Mesendoderm (in vitro differentiated cells): ENCODE measurements around the gene GULP1.

ENCODE experiments used
- DNase-seq: peaks from one replicate; pipeline ENCODE4 v3.0.0; 2013
- H2AK5ac ChIP-seq: 2 replicates; pipeline ENCODE4 v1.6.1; 2013; ENCODE audit warnings: low read length, inconsistent platforms
- H2BK120ac ChIP-seq: 2 replicates; pipeline ENCODE4 v1.6.1; 2013; ENCODE audit warnings: low read depth, mild to moderate bottlenecking, low read length, moderate library complexity, mixed read lengths
- H2BK15ac ChIP-seq: replicated peaks from 2 replicates; pipeline ENCODE4 v1.6.1; 2013; ENCODE audit warnings: low read depth, mild to moderate bottlenecking, moderate library complexity
- H2BK5ac ChIP-seq: 2 replicates; pipeline ENCODE4 v1.6.1; 2013; ENCODE audit warnings: low read length, inconsistent platforms
- H3K18ac ChIP-seq: 2 replicates; pipeline ENCODE4 v1.6.1; 2013; ENCODE audit warnings: mild to moderate bottlenecking, low read length, mixed read lengths
- H3K23ac ChIP-seq: one replicate; pipeline ENCODE4 v1.6.1; 2013; ENCODE audit warnings: low read length
- H3K27ac ChIP-seq: 2 replicates; pipeline ENCODE4 v1.5.1; 2013; ENCODE audit warnings: low read depth, mild to moderate bottlenecking, inconsistent platforms, low read length, moderate library complexity
- H3K27me3 ChIP-seq: 2 replicates; pipeline ENCODE4 v1.6.1; 2013; ENCODE audit warnings: low read length, control low read depth, mild to moderate bottlenecking, inconsistent platforms; ENCODE audit not compliant: insufficient read depth, poor library complexity
- H3K36me3 ChIP-seq: 2 replicates; pipeline ENCODE4 v1.6.1; 2013; ENCODE audit warnings: low read length, inconsistent platforms; ENCODE audit not compliant: control insufficient read depth, insufficient read depth
- H3K4ac ChIP-seq: one replicate; pipeline ENCODE4 v1.6.1; 2013; ENCODE audit warnings: low read depth, mild to moderate bottlenecking, low read length, moderate library complexity
- H3K4me1 ChIP-seq: 2 replicates; pipeline ENCODE4 v1.6.1; 2013; ENCODE audit warnings: low read depth, low read length, inconsistent platforms; ENCODE audit not compliant: control insufficient read depth
- H3K4me2 ChIP-seq: 2 replicates; pipeline ENCODE4 v1.6.1; 2013; ENCODE audit warnings: low read length
- H3K4me3 ChIP-seq: 2 replicates; pipeline ENCODE4 v1.5.1; 2013; ENCODE audit warnings: mild to moderate bottlenecking, low read length
- H3K56ac ChIP-seq: one replicate; pipeline ENCODE4 v1.6.1; 2013; ENCODE audit warnings: low read length
- H3K79me1 ChIP-seq: 2 replicates; pipeline ENCODE4 v1.6.1; 2013; ENCODE audit warnings: low read length, inconsistent platforms
- H3K79me2 ChIP-seq: 2 replicates; pipeline ENCODE4 v1.6.1; 2013; ENCODE audit warnings: mild to moderate bottlenecking, low read length; ENCODE audit not compliant: control insufficient read depth, insufficient read depth
- H3K9ac ChIP-seq: 2 replicates; pipeline ENCODE4 v1.6.1; 2013; ENCODE audit warnings: low read length, inconsistent platforms
- H4K5ac ChIP-seq: one replicate; pipeline ENCODE4 v1.6.1; 2013; ENCODE audit warnings: low read length
- H4K8ac ChIP-seq: one replicate; pipeline ENCODE4 v1.6.1; 2013; ENCODE audit warnings: low read depth, mild to moderate bottlenecking, control low read depth, low read length, moderate library complexity
- WGBS: extraction: QIAGEN DNeasy Blood & Tissue Kit; methylation state at CpG from one replicate; pipeline ENCODE4 v1.1.7; 2013; ENCODE audit warnings: low lambda C conversion rate, missing lambda C conversion rate; ENCODE audit not compliant: insufficient coverage; ENCODE audit errors: extremely low coverage; 5-methylcytosine and 5-hydroxymethylcytosine counted together

GULP1 gene

DNA sequence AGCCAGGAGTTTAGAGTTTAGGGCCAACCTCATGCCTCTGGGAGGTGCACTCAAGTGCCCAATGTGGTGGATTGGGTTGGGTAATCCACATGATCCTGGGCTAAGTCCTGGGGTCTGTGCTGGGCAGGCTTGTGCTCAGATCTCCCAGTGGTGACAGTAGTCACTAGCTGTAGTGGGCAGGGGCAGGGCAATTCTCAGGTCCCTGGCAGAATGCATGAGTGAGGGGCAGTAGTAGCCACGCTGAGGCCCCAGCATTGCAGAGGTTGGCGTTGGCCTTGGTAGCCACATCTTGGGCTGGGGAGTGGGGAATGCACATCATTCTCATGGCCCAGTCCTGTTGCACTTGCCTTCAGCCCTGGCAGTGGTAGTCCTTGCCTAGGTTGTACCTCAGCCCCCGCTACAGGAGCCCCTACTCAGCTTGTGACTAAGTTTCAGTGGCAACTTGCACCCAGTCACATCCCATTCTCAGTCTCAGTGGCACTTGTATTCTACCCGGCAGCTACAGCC lies 269.9 kb downstream of the GULP1 start:
- Histone ChIP-seq H3K18ac (no peak overlapping the region), H4K5ac (no peak overlapping the region), H4K8ac (no peak overlapping the region), H2BK15ac (no peak overlapping the region), H3K4me2 (no peak overlapping the region), H2AK5ac (no peak overlapping the region), H2BK120ac (no peak overlapping the region), H3K79me1 (no peaks in the 10 kb centered on the region), H3K56ac (no peak overlapping the region), H3K4me3 (no peak overlapping the region), H3K4ac (no peak overlapping the region), H3K36me3 (no peaks in the 10 kb centered on the region), H2BK5ac (no peak overlapping the region), H3K27ac (no peak overlapping the region), H3K9ac (no peak overlapping the region), H3K79me2 (no peaks in the 10 kb centered on the region), H3K4me1 (no peaks in the 10 kb centered on the region), H3K23ac (no peak overlapping the region), H3K27me3 (no peaks in the 10 kb centered on the region)
- no peak for DNase-seq
- WGBS: no CpG with 5 or more reads among the region's 4 CpGs

DNA sequence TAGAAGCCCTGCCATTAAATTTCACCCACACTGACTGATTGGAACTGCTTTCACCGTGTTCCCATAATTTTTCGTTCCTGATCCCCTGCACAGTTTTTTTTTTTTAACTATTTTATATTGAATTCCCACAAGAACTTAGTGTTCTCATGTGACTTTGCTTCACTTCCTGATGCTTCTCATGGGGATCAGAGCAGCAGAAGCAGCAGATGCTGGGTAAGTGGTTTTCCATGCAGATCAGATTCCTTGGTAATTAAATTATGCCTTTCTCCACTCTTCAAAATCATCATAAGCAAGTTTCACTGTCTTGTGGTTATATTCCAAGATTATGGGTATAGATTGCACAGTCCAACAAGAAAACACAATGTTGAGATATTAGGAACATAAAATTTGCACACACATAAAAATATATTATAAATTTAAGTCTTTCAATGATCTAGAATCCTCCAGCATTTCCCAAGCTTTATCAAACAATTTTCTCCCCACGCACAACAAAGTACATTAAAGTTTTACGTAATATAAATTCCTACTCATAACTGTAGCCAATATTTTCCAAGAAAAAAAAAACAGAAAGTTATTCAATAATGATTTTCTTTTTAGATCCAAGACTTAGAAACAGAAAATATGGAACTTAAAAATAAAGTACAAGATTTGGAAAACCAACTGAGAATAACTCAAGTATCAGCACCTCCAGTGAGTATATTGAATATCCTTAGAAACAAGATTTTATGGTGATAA lies 277.9 kb downstream of the GULP1 start:
- H3K27ac ChIP-seq: no peak overlapping the region
- no peak overlapping the region for H4K8ac ChIP-seq
- no peak overlapping the region for H2AK5ac ChIP-seq
- H3K23ac ChIP-seq: no peak overlapping the region
- H3K9ac ChIP-seq: no peak overlapping the region
- no peak overlapping the region for H3K56ac ChIP-seq
- H3K4me3 ChIP-seq: no peak overlapping the region
- no peak overlapping the region for H2BK15ac ChIP-seq
- H3K4me1 ChIP-seq: no peaks in the 10 kb centered on the region
- no peaks in the 10 kb centered on the region for H3K79me2 ChIP-seq
- H3K4ac ChIP-seq: no peak overlapping the region
- no peak overlapping the region for H3K4me2 ChIP-seq
- H3K79me1 ChIP-seq: no peaks in the 10 kb centered on the region
- WGBS: 100% methylated on average over 2 of the region's 4 CpGs
- H2BK5ac ChIP-seq: no peak overlapping the region
- no peak overlapping the region for H3K18ac ChIP-seq
- no peak overlapping the region for H2BK120ac ChIP-seq
- no peaks in the 10 kb centered on the region for H3K36me3 ChIP-seq
- H4K5ac ChIP-seq: no peak overlapping the region
- no peaks in the 10 kb centered on the region for H3K27me3 ChIP-seq
- no peak for DNase-seq

DNA sequence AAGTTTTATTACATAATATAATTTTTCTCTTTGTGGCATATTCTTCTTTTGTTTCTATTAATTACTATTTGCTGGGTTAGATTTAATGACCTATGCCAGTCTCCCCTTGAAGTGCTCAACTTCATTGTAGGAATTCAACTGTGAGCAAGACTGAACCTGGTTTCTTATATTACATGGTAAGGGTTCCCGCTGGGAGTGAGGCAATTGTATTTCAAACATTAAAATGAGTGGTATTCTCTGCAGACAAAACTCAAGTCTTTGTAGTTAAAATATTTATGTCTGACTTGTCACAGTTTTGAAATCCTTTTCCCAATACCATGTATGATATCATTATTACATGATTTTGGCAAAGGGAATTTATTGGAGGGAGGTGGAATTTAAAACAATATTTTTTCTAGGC lies 278.7 kb downstream of the GULP1 start:
- H3K18ac ChIP-seq: no peak overlapping the region
- H2BK5ac ChIP-seq: no peak overlapping the region
- H2BK15ac ChIP-seq: no peak overlapping the region
- no peak overlapping the region for H4K5ac ChIP-seq
- H3K27me3 ChIP-seq: no peaks in the 10 kb centered on the region
- H3K79me2 ChIP-seq: no peaks in the 10 kb centered on the region
- no peak overlapping the region for H3K56ac ChIP-seq
- H3K4ac ChIP-seq: no peak overlapping the region
- H3K9ac ChIP-seq: no peak overlapping the region
- no peak overlapping the region for H4K8ac ChIP-seq
- H3K4me3 ChIP-seq: no peak overlapping the region
- WGBS: no CpG with 5 or more reads among the region's 1 CpG
- DNase-seq: no peak
- H3K23ac ChIP-seq: no peak overlapping the region
- no peak overlapping the region for H2BK120ac ChIP-seq
- no peak overlapping the region for H3K4me2 ChIP-seq
- no peaks in the 10 kb centered on the region for H3K36me3 ChIP-seq
- no peaks in the 10 kb centered on the region for H3K79me1 ChIP-seq
- no peak overlapping the region for H3K27ac ChIP-seq
- H2AK5ac ChIP-seq: no peak overlapping the region
- no peaks in the 10 kb centered on the region for H3K4me1 ChIP-seq

DNA sequence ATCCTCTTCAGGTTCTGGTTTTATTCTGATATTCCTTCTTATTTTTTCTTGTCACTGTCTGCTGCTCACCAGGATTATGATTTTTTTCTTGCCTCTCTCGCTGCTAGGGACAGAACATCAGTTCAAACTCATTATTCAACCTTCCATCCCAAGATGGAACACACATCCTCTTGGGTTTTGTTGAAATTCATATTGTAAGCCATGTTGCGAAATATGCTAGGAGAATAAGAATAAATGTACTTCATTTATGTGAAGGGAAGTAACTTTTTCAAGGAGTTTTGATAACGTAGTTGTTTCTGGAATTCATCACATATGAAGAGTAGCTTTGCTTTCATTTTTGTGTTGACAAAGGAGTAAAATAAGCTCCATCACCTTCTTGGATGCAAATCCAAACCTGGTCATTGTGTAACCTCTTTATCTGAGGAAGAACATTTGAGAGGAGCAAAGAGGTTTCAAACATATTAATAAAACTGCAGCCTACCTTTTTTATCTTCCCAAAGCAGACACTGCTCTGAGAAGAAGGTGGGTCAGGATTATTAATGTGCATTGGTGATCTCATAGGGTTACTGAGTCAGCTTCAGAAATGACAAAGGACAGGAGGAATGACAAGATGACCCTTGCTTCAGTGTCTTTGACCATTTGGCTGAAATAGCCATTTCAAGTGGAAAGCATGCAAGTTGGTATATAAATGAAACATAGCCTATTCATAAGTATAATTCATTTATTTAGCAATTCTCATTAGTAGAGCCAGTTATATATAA lies 280.0 kb downstream of the GULP1 start:
- DNase-seq: no peak
- Histone ChIP-seq H3K18ac (no peak overlapping the region), H3K56ac (no peak overlapping the region), H3K4me2 (no peak overlapping the region), H3K4me1 (no peaks in the 10 kb centered on the region), H3K27ac (no peak overlapping the region), H3K36me3 (no peaks in the 10 kb centered on the region), H3K79me2 (no peaks in the 10 kb centered on the region), H3K4ac (no peak overlapping the region), H3K9ac (no peak overlapping the region), H2BK15ac (no peak overlapping the region), H3K23ac (no peak overlapping the region), H2AK5ac (no peak overlapping the region), H3K4me3 (no peak overlapping the region), H4K5ac (no peak overlapping the region), H4K8ac (no peak overlapping the region), H3K79me1 (no peaks in the 10 kb centered on the region), H2BK120ac (no peak overlapping the region), H3K27me3 (no peaks in the 10 kb centered on the region), H2BK5ac (no peak overlapping the region)
- WGBS: no CpG with 5 or more reads among the region's 3 CpGs

DNA sequence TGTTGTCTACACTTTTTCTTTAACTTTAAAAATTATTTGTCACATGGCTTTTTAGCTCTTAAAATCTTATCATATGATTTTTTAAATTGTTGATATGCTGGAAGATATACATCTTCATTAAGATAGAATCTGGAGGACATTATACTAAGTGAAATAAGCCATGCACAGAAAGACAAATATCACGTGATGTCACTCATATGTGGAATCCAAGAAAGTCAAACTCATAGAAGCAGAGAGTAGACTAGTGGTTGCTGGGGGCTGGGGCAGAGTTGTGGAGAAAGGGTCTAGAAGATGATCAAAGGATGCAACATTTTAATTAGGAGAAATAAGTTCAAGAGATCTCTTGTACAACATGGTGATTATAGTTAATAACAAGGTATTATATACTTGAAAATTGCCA lies 280.9 kb downstream of the GULP1 start:
- Histone ChIP-seq H3K56ac (no peak overlapping the region), H3K27ac (no peak overlapping the region), H2BK120ac (no peak overlapping the region), H3K27me3 (no peaks in the 10 kb centered on the region), H3K79me1 (no peaks in the 10 kb centered on the region), H4K5ac (no peak overlapping the region), H3K4me2 (no peak overlapping the region), H3K18ac (no peak overlapping the region), H3K79me2 (no peaks in the 10 kb centered on the region), H3K36me3 (no peaks in the 10 kb centered on the region), H2BK15ac (no peak overlapping the region), H3K9ac (no peak overlapping the region), H3K4ac (no peak overlapping the region), H3K23ac (no peak overlapping the region), H3K4me1 (no peaks in the 10 kb centered on the region), H3K4me3 (no peak overlapping the region), H2AK5ac (no peak overlapping the region), H2BK5ac (no peak overlapping the region), H4K8ac (no peak overlapping the region)
- WGBS: no CpG with 5 or more reads among the region's 1 CpG
- no peak for DNase-seq
